Gastrocnemius medialis (tissue), 4 donors: ENCODE data around the gene RNF144A.

ENCODE experiments used
- CTCF ChIP-seq, 5 experiments: fragments of 450-650 bp in 3 of 5; fragments of 200-600 bp in 2 of 5; sonication (generic) in 2 of 5; IDR thresholded peaks in 4 of 5; conservative IDR thresholded peaks in 1 of 5; 1 replicate in 4 of 5; 2 replicates in 1 of 5; pipeline ENCODE4 v1.5.1; 2016 to 2019; ENCODE audit warnings: antibody characterized with exemption in 5 of 5, mild to moderate bottlenecking in 3 of 5, moderate library complexity in 3 of 5
- POLR2A ChIP-seq, 2 donors: fragments of 450-650 bp; IDR thresholded peaks; one replicate each; pipeline ENCODE4 v1.6.1; 2017; ENCODE audit warnings: antibody characterized with exemption in 2 of 2, mild to moderate bottlenecking in 2 of 2, moderate library complexity in 2 of 2

GRCh38 chr2:6978991-6979390 lies 61.8 kb downstream of the RNF144A start:
- TF ChIP-seq CTCF (IDR thresholded peaks at IDR 0.05 in 4 of 5, conservative IDR thresholded peaks at IDR 0.05 in 1 of 5) (no peak), POLR2A (IDR thresholded peaks at IDR 0.05) (no peak)
